Gastroesophageal sphincter (tissue), 3 donors: Measurements from ENCODE around the gene CHCT1.

ENCODE experiments used
- POLR2A ChIP-seq, 2 donors: fragments of 450-650 bp; IDR thresholded peaks; one replicate each; pipeline ENCODE4 v1.6.1; 2017; ENCODE audit warnings: antibody characterized with exemption in 2 of 2, mild to moderate bottlenecking in 2 of 2, moderate library complexity in 1 of 2
- POLR2AphosphoS5 ChIP-seq: sonication (generic); formaldehyde crosslinking; IDR thresholded peaks from one replicate; pipeline ENCODE4 v1.6.1; 2017; ENCODE audit warnings: antibody characterized with exemption
- TF ChIP-seq, protein P1 (sequence below), 4 experiments: fragments of 200-600 bp in 2 of 4; fragments of 450-650 bp in 2 of 4; sonication (generic) in 1 of 4; IDR thresholded peaks; one replicate each; pipeline ENCODE4 v1.5.1; 2017 to 2019; ENCODE audit warnings: antibody characterized with exemption in 4 of 4, mild to moderate bottlenecking in 2 of 4, moderate library complexity in 2 of 4

DNA sequence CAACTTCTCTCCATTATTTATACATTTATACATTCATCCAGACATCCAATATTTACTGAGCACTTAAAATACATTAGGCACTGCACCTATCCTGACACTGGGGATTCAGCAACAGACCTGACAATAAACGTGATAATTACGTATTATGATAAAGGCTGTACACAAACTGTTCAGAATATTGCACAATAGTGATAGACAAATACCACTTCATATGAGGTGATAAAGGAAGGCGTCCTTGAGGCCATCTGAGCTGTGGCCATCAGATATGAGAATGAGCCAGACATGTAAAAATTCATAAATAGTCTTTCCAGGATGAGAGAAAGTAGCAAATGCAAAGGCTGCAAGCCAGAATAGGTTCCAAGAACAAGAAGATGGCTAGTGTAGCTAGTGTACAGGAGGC lies 38.9 kb upstream of the CHCT1 start:
- TF ChIP-seq POLR2AphosphoS5, result no peak
- TF ChIP-seq, protein P1, sequence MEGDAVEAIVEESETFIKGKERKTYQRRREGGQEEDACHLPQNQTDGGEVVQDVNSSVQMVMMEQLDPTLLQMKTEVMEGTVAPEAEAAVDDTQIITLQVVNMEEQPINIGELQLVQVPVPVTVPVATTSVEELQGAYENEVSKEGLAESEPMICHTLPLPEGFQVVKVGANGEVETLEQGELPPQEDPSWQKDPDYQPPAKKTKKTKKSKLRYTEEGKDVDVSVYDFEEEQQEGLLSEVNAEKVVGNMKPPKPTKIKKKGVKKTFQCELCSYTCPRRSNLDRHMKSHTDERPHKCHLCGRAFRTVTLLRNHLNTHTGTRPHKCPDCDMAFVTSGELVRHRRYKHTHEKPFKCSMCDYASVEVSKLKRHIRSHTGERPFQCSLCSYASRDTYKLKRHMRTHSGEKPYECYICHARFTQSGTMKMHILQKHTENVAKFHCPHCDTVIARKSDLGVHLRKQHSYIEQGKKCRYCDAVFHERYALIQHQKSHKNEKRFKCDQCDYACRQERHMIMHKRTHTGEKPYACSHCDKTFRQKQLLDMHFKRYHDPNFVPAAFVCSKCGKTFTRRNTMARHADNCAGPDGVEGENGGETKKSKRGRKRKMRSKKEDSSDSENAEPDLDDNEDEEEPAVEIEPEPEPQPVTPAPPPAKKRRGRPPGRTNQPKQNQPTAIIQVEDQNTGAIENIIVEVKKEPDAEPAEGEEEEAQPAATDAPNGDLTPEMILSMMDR (IDR thresholded peaks at IDR 0.05), result no peak
- TF ChIP-seq POLR2A (IDR thresholded peaks at IDR 0.05), result no peak
